ENCODE measurements around the gene C1orf185. TPM values are rescaled to one million over a fixed set of nuclear protein-coding genes. Genes with fewer than 3 reads are reported as not detected.
"Not testable (repeated sequence)": the region's sequence is repeated elsewhere in the genome, so short reads cannot be mapped to it uniquely, and the experiment has no call there.

The C1orf185 gene
- total RNA-seq, 2 donors from 2014 or later: not detected

- intact Hi-C loops (cut with DNase I): no loop called here
- no peak for DNase-seq
Measured at GRCh38 chr1:51170342-51170741, 68.3 kb downstream of the C1orf185 start.

DNA sequence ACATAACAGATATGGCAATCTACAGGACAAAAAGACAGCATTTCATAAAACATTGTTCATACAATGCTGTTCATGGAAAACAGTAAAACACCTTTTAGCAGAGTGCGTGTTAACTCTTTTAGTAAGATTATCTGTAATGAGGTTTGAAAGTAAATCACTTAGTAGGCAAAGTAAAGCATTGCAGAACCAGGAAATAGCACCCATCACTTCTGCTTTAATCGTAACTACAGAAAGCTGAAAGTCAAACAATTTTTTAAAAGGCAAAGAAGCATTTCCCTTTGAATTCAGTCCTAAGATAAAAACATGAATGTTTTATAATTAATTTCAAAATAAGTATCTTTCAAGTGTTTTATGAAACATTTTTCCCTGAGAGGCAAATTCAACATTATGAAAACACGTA, 70.8 kb downstream of the C1orf185 start:
- H3K4me3 ChIP-seq: no peak overlapping the region
- no peaks in the 10 kb centered on the region for H3K36me3 ChIP-seq
- no peak overlapping the region for H3K9ac ChIP-seq (ENCODE audit: low read depth in 2 of 2, low read length in 2 of 2)
- intact Hi-C loops (cut with DNase I): no loop called here
- no peaks in the 10 kb centered on the region for H3K4me1 ChIP-seq
- TF ChIP-seq, protein P1, sequence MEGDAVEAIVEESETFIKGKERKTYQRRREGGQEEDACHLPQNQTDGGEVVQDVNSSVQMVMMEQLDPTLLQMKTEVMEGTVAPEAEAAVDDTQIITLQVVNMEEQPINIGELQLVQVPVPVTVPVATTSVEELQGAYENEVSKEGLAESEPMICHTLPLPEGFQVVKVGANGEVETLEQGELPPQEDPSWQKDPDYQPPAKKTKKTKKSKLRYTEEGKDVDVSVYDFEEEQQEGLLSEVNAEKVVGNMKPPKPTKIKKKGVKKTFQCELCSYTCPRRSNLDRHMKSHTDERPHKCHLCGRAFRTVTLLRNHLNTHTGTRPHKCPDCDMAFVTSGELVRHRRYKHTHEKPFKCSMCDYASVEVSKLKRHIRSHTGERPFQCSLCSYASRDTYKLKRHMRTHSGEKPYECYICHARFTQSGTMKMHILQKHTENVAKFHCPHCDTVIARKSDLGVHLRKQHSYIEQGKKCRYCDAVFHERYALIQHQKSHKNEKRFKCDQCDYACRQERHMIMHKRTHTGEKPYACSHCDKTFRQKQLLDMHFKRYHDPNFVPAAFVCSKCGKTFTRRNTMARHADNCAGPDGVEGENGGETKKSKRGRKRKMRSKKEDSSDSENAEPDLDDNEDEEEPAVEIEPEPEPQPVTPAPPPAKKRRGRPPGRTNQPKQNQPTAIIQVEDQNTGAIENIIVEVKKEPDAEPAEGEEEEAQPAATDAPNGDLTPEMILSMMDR (IDR thresholded peaks at IDR 0.05): no peak
- no peak overlapping the region for H3K27ac ChIP-seq
- H3K9me3 ChIP-seq: no peaks in the 10 kb centered on the region
- DNase-seq: no peak
- no peaks in the 10 kb centered on the region for H3K27me3 ChIP-seq

More at GRCh38 chr1:51170342-51170741, 68.3 kb downstream of the C1orf185 start:
- H3K27me3 ChIP-seq: no peaks in the 10 kb centered on the region
- H3K9me3 ChIP-seq: no peaks in the 10 kb centered on the region
- TF ChIP-seq, protein P1 (IDR thresholded peaks at IDR 0.05): no peak
- H3K27ac ChIP-seq: no peak overlapping the region
- no peak overlapping the region for H3K9ac ChIP-seq (ENCODE audit: low read depth in 2 of 2, low read length in 2 of 2)
- no peaks in the 10 kb centered on the region for H3K4me1 ChIP-seq
- no peaks in the 10 kb centered on the region for H3K36me3 ChIP-seq
- no peak overlapping the region for H3K4me3 ChIP-seq

DNA sequence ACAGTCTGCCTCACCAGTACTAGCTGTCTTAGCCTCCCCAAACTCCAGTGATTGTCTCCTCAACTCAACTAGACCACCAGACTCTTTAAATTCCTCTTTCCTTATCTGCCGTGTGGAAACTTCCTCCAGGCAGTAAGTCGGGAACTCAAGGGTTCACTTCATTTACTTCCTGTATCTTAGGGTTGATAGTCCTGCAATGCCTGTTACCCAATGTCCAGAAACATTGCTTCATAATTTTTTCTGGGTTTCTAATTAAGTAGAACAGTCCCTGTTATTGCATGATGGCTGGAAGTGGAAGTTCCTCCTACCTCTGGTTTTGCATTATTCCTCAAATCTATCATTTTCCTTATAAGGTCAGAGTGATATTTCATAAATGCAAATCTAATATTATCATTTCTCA, 73.2 kb downstream of the C1orf185 start:
- H3K4me1 ChIP-seq: no peaks in the 10 kb centered on the region
- intact Hi-C loops (cut with DNase I): no loop called here
- TF ChIP-seq, protein P1 (IDR thresholded peaks at IDR 0.05): no peak
- no peaks in the 10 kb centered on the region for H3K9me3 ChIP-seq
- H3K27me3 ChIP-seq: no peaks in the 10 kb centered on the region
- no peak overlapping the region for H3K9ac ChIP-seq (ENCODE audit: low read depth in 2 of 2, low read length in 2 of 2)
- H3K27ac ChIP-seq: no peak overlapping the region
- H3K4me3 ChIP-seq: no peak overlapping the region
- no peaks in the 10 kb centered on the region for H3K36me3 ChIP-seq
- DNase-seq: no peak

DNA sequence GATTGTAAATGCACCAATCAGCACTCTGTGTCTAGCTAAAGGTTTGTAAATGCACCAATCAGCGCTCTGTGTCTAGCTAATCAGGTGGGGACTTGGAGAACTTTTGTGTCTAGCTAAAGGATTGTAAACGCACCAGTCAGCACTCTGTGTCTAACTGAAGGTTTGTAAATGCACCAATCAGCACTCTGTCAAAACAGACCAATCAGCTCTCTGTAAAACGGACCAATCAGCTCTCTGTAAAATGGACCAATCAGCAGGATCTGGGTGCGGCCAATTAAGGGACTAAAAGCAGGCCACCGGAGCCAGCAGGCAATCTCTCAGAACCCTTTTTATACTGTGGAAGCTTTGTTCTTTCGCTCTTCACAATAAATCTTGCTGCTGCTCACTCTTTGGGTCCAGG, 76.0 kb downstream of the C1orf185 start:
- DNase-seq; H3K36me3 ChIP-seq; H3K9ac ChIP-seq (ENCODE audit: low read depth in 2 of 2, low read length in 2 of 2): not testable (repeated sequence)

GRCh38 chr1:51188230-51188629, 86.2 kb downstream of the C1orf185 start:
- H3K27ac ChIP-seq: no peak overlapping the region
- DNase-seq: no peak
- intact Hi-C loops (cut with DNase I): no loop called here
- no peaks in the 10 kb centered on the region for H3K4me1 ChIP-seq
- H3K36me3 ChIP-seq: no peaks in the 10 kb centered on the region
- H3K4me3 ChIP-seq: no peak overlapping the region
- no peaks in the 10 kb centered on the region for H3K9me3 ChIP-seq
- no peak overlapping the region for H3K9ac ChIP-seq (ENCODE audit: low read depth in 2 of 2, low read length in 2 of 2)
- TF ChIP-seq, protein P1 (IDR thresholded peaks at IDR 0.05): no peak
- H3K27me3 ChIP-seq: no peaks in the 10 kb centered on the region

More for the DNA sequence above, 76.0 kb downstream of the C1orf185 start:
- H3K27me3 ChIP-seq; H3K27ac ChIP-seq; H3K9me3 ChIP-seq; intact Hi-C loops (cut with DNase I); H3K4me3 ChIP-seq; H3K4me1 ChIP-seq: not testable (repeated sequence)

- no peaks in the 10 kb centered on the region for H3K36me3 ChIP-seq
- H3K4me1 ChIP-seq: no peaks in the 10 kb centered on the region
- H3K27ac ChIP-seq: no peak overlapping the region
- no peak overlapping the region for H3K9ac ChIP-seq (ENCODE audit: low read depth in 2 of 2, low read length in 2 of 2)
- TF ChIP-seq, protein P1 (IDR thresholded peaks at IDR 0.05): peak; percentile 83
- peak; percentile 34 for DNase-seq
- H3K9me3 ChIP-seq: no peaks in the 10 kb centered on the region
- intact Hi-C loops (cut with DNase I): loop anchor here (5.0 kb wide), 3 partner anchors 103 to 412 kb away; no protein-coding TSS in a partner anchor
- no peak overlapping the region for H3K4me3 ChIP-seq
- H3K27me3 ChIP-seq: no peaks in the 10 kb centered on the region
Measured at GRCh38 chr1:51189421-51190073, 87.5 kb downstream of the C1orf185 start.

All from colonic mucosa (tissue), 4 donors.